Thymus (tissue), 11 donors: ENCODE measurements around the gene SLC35C1. TPM values are rescaled to one million over a fixed set of nuclear protein-coding genes. Genes with fewer than 3 reads are reported as not detected.

ENCODE experiments used
- DNase-seq, 9 donors: peaks; one replicate each; pipeline ENCODE4 v3.0.0-alpha.2; 2013; ENCODE audit warnings: low spot score in 9 of 9, low read depth in 6 of 9, missing footprints in 1 of 9
- H3K27ac ChIP-seq, 2 donors: one replicate each; pipeline ENCODE4 v1.5.1; 2013; ENCODE audit warnings: control low read depth in 1 of 2, low read depth in 1 of 2, low read length in 1 of 2, mild to moderate bottlenecking in 1 of 2, moderate library complexity in 1 of 2
- H3K27me3 ChIP-seq, 2 donors: one replicate each; pipeline ENCODE4 v1.5.1; 2013; ENCODE audit warnings: low read length in 1 of 2; ENCODE audit not compliant: control insufficient read depth in 2 of 2, insufficient read depth in 1 of 2
- H3K36me3 ChIP-seq, 2 donors: one replicate each; pipeline ENCODE4 v1.5.1; 2013; ENCODE audit warnings: low read length in 1 of 2, mild to moderate bottlenecking in 1 of 2, moderate library complexity in 1 of 2; ENCODE audit not compliant: control insufficient read depth in 2 of 2, insufficient read depth in 2 of 2
- H3K4me1 ChIP-seq, 2 donors: one replicate each; pipeline ENCODE4 v1.5.1; 2013; ENCODE audit warnings: low read length in 2 of 2; ENCODE audit not compliant: control insufficient read depth in 2 of 2, insufficient read depth in 2 of 2
- H3K4me3 ChIP-seq, 2 donors: one replicate each; pipeline ENCODE4 v1.5.1; 2013; ENCODE audit warnings: low read length in 2 of 2, control low read depth in 1 of 2, mild to moderate bottlenecking in 1 of 2
- H3K9me3 ChIP-seq, 2 donors: one replicate each; pipeline ENCODE4 v1.5.1; 2013; ENCODE audit warnings: low read length in 1 of 2, mild to moderate bottlenecking in 1 of 2; ENCODE audit not compliant: control insufficient read depth in 2 of 2, insufficient read depth in 1 of 2
- WGBS: extraction: QIAGEN DNeasy Blood & Tissue Kit; methylation state at CpG from one replicate; pipeline ENCODE4 v1.1.7; 2013; 5-methylcytosine and 5-hydroxymethylcytosine counted together
- polyA plus RNA-seq: library from polyadenylated mRNA; stranded (reverse); fragments of 200-250 nt; gene quantifications from one replicate; pipeline ENCODE4 v1.2.3, GENCODE V29; 2013
- total RNA-seq: library from RNA; stranded (reverse); fragments of 120-200 nt; gene quantifications from one replicate; pipeline ENCODE4 v1.2.4, GENCODE V29; 2013
- donor health status: healthy.

The SLC35C1 gene
- total and polyA plus RNA-seq, 2 donors = 0.99 to 7.3 TPM

GRCh38 chr11:45777127-45777969 is 27.6 kb upstream of the SLC35C1 start:
- Histone ChIP-seq H3K27ac (no peak overlapping the region), H3K4me3 (no peak overlapping the region), H3K36me3 (no peaks in the 10 kb centered on the region), H3K27me3 (peaks cover 0 to 10% of the 10 kb centered on the region in 2 donors), H3K4me1 (no peaks in the 10 kb centered on the region), H3K9me3 (no peaks in the 10 kb centered on the region)
- DNase-seq = no peak
- 82% methylated on average over 9 of the region's 9 CpGs for WGBS

GRCh38 chr11:45778341-45778740 is 26.6 kb upstream of the SLC35C1 start:
- Histone ChIP-seq H3K36me3 (no peaks in the 10 kb centered on the region), H3K4me3 (no peak overlapping the region)

GRCh38 chr11:45779602-45780001 is 25.3 kb upstream of the SLC35C1 start:
- H3K4me3 ChIP-seq = no peak overlapping the region
- WGBS = 92% methylated on average over 5 of the region's 5 CpGs
- H3K27me3 ChIP-seq = peaks cover 0 to 3% of the 10 kb centered on the region in 2 donors
- no peaks in the 10 kb centered on the region for H3K36me3 ChIP-seq
- no peak for DNase-seq
- no peaks in the 10 kb centered on the region for H3K4me1 ChIP-seq
- H3K9me3 ChIP-seq = no peaks in the 10 kb centered on the region
- no peak overlapping the region for H3K27ac ChIP-seq

More at GRCh38 chr11:45778341-45778740, 26.6 kb upstream of the SLC35C1 start:
- Histone ChIP-seq H3K9me3 (no peaks in the 10 kb centered on the region), H3K27me3 (peaks cover 0 to 10% of the 10 kb centered on the region in 2 donors), H3K4me1 (no peaks in the 10 kb centered on the region), H3K27ac (no peak overlapping the region)
- no peak for DNase-seq
- 95% methylated on average over 6 of the region's 6 CpGs for WGBS

- Histone ChIP-seq H3K27me3 (no peaks in the 10 kb centered on the region), H3K9me3 (no peaks in the 10 kb centered on the region), H3K4me1 (no peaks in the 10 kb centered on the region), H3K4me3 (no peak overlapping the region), H3K27ac (no peak overlapping the region), H3K36me3 (no peaks in the 10 kb centered on the region)
- WGBS = 69% methylated on average over 2 of the region's 2 CpGs
- no peak for DNase-seq
Measured at GRCh38 chr11:45786272-45786671, 18.7 kb upstream of the SLC35C1 start.

GRCh38 chr11:45788887-45789286 is 16.1 kb upstream of the SLC35C1 start:
- no peak for DNase-seq
- Histone ChIP-seq H3K27me3 (peaks cover 0 to 2% of the 10 kb centered on the region in 2 donors), H3K36me3 (no peaks in the 10 kb centered on the region), H3K4me3 (no peak overlapping the region), H3K9me3 (no peaks in the 10 kb centered on the region), H3K27ac (no peak overlapping the region), H3K4me1 (no peaks in the 10 kb centered on the region)
- 95% methylated on average over 3 of the region's 3 CpGs for WGBS

- H3K27me3 ChIP-seq = peaks cover 0 to 2% of the 10 kb centered on the region in 2 donors
- no peak for DNase-seq
- WGBS = 96% methylated on average over 1 of the region's 1 CpG
- no peak overlapping the region for H3K27ac ChIP-seq
- H3K36me3 ChIP-seq = no peaks in the 10 kb centered on the region
- no peaks in the 10 kb centered on the region for H3K9me3 ChIP-seq
- H3K4me3 ChIP-seq = no peak overlapping the region
- H3K4me1 ChIP-seq = no peaks in the 10 kb centered on the region
Measured at GRCh38 chr11:45791524-45791923, 13.4 kb upstream of the SLC35C1 start.

GRCh38 chr11:45794169-45794568 is 10.8 kb upstream of the SLC35C1 start:
- 64% methylated on average over 3 of the region's 3 CpGs for WGBS
- no peak for DNase-seq
- H3K9me3 ChIP-seq = no peaks in the 10 kb centered on the region

GRCh38 chr11:45795379-45795778 is 9.6 kb upstream of the SLC35C1 start:
- Histone ChIP-seq H3K9me3 (no peaks in the 10 kb centered on the region), H3K27me3 (peaks cover 0 to 6% of the 10 kb centered on the region in 2 donors)
- WGBS = 97% methylated on average over 5 of the region's 5 CpGs

More at GRCh38 chr11:45794169-45794568, 10.8 kb upstream of the SLC35C1 start:
- Histone ChIP-seq H3K4me3 (no peak overlapping the region), H3K4me1 (no peaks in the 10 kb centered on the region), H3K36me3 (no peaks in the 10 kb centered on the region), H3K27ac (no peak overlapping the region), H3K27me3 (peaks cover 0 to 5% of the 10 kb centered on the region in 2 donors)

GRCh38 chr11:45796461-45796861 is 8.5 kb upstream of the SLC35C1 start:
- Histone ChIP-seq H3K9me3 (no peaks in the 10 kb centered on the region), H3K4me3 (no peak overlapping the region), H3K27ac (no peak overlapping the region), H3K36me3 (no peaks in the 10 kb centered on the region), H3K4me1 (no peaks in the 10 kb centered on the region), H3K27me3 (peaks cover 0 to 7% of the 10 kb centered on the region in 2 donors)
- DNase-seq = no peak
- 96% methylated on average over 8 of the region's 8 CpGs for WGBS

More at GRCh38 chr11:45795379-45795778, 9.6 kb upstream of the SLC35C1 start:
- Histone ChIP-seq H3K4me1 (no peaks in the 10 kb centered on the region), H3K27ac (no peak overlapping the region), H3K36me3 (no peaks in the 10 kb centered on the region), H3K4me3 (no peak overlapping the region)
- DNase-seq = no peak
